ENCODE data around the gene TGFBR1.

TGFBR1 gene

GRCh38 chr9:99197124-99197630 lies 92.3 kb downstream of the TGFBR1 start:
- Histone ChIP-seq H3K36me3 (ENCODE audit: control insufficient read depth, insufficient read depth, low read length) (no peaks in the 10 kb centered on the region), H3K27me3 (ENCODE audit: control insufficient read depth, insufficient read depth, low read length, poor library complexity, severe bottlenecking) (no peaks in the 10 kb centered on the region), H3K4me1 (ENCODE audit: control insufficient read depth, insufficient read depth, low read length) (no peaks in the 10 kb centered on the region), H3K27ac (ENCODE audit: insufficient read depth, low read depth, low read length, poor library complexity, severe bottlenecking) (no peak overlapping the region), H3K9me3 (ENCODE audit: control insufficient read depth, low read length) (no peaks in the 10 kb centered on the region), H3K4me3 (ENCODE audit: insufficient read depth, low read depth, low read length) (no peak overlapping the region)
- WGBS, 2 experiments, result 95 to 97% methylated on average over 3 of the region's 3 CpGs

GRCh38 chr9:99197987-99198386 lies 93.1 kb downstream of the TGFBR1 start:
- Histone ChIP-seq H3K9me3 (ENCODE audit: control insufficient read depth, low read length) (no peaks in the 10 kb centered on the region), H3K27ac (ENCODE audit: insufficient read depth, low read depth, low read length, poor library complexity, severe bottlenecking) (no peak overlapping the region), H3K36me3 (ENCODE audit: control insufficient read depth, insufficient read depth, low read length) (no peaks in the 10 kb centered on the region), H3K4me1 (ENCODE audit: control insufficient read depth, insufficient read depth, low read length) (no peaks in the 10 kb centered on the region), H3K4me3 (ENCODE audit: insufficient read depth, low read depth, low read length) (no peak overlapping the region), H3K27me3 (ENCODE audit: control insufficient read depth, insufficient read depth, low read length, poor library complexity, severe bottlenecking) (no peaks in the 10 kb centered on the region)
- 58 to 64% methylated on average over 9 of the region's 9 CpGs for WGBS, 2 experiments

- no peaks in the 10 kb centered on the region for H3K27me3 ChIP-seq (ENCODE audit: control insufficient read depth, insufficient read depth, low read length, poor library complexity, severe bottlenecking)
- no peak overlapping the region for H3K27ac ChIP-seq (ENCODE audit: insufficient read depth, low read depth, low read length, poor library complexity, severe bottlenecking)
- no peaks in the 10 kb centered on the region for H3K4me1 ChIP-seq (ENCODE audit: control insufficient read depth, insufficient read depth, low read length)
- H3K4me3 ChIP-seq (ENCODE audit: insufficient read depth, low read depth, low read length), result no peak overlapping the region
- H3K36me3 ChIP-seq (ENCODE audit: control insufficient read depth, insufficient read depth, low read length), result no peaks in the 10 kb centered on the region
- WGBS, 2 experiments, result 89% methylated on average over 8 of the region's 8 CpGs
- H3K9me3 ChIP-seq (ENCODE audit: control insufficient read depth, low read length), result no peaks in the 10 kb centered on the region
These were observed 95.1 kb downstream of the TGFBR1 start for GRCh38 chr9:99199938-99200539.

GRCh38 chr9:99201603-99202002 lies 96.7 kb downstream of the TGFBR1 start:
- H3K4me1 ChIP-seq (ENCODE audit: control insufficient read depth, insufficient read depth, low read length), result no peaks in the 10 kb centered on the region
- 80 to 85% methylated on average over 5 of the region's 5 CpGs for WGBS, 2 experiments
- no peaks in the 10 kb centered on the region for H3K27me3 ChIP-seq (ENCODE audit: control insufficient read depth, insufficient read depth, low read length, poor library complexity, severe bottlenecking)
- no peak overlapping the region for H3K27ac ChIP-seq (ENCODE audit: insufficient read depth, low read depth, low read length, poor library complexity, severe bottlenecking)
- H3K4me3 ChIP-seq (ENCODE audit: insufficient read depth, low read depth, low read length), result no peak overlapping the region
- no peaks in the 10 kb centered on the region for H3K36me3 ChIP-seq (ENCODE audit: control insufficient read depth, insufficient read depth, low read length)
- H3K9me3 ChIP-seq (ENCODE audit: control insufficient read depth, low read length), result no peaks in the 10 kb centered on the region
